ENCODE data around the gene SLC49A4.

DNA sequence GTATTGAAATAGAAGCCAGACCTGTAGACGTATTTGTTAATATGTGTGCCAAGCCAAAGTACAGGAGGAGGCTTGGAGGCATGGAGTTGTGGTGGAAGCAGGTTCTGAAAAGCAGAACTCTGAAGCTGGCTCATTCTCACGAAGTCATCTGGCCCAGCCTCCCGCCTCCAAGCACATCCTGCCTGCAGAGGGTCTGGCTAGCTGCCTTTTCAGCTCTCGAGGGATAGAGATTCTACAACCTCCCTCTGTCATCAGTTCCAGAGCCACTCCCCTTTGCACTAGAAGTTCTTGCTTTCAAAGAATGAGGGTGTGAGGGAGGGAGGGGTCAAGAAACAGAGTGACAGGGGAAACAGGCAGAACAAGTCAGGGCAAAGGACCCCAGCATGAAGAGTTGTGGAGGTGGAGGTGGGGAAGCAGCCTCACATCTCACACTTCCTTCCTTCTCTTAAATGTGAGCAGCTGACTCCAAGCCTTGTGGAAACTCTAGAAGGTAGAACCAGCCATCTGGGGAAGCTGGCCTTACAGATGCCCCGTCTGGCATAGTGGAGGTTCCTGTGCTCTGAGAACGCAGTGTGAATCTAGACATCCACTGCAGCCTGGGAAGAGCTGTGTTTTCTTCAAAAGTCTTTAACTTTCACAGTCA, 95.3 kb downstream of the SLC49A4 start:
- TF ChIP-seq POLR2AphosphoS5 (IDR thresholded peaks at IDR 0.05) = no peak
- TF ChIP-seq, protein P1, sequence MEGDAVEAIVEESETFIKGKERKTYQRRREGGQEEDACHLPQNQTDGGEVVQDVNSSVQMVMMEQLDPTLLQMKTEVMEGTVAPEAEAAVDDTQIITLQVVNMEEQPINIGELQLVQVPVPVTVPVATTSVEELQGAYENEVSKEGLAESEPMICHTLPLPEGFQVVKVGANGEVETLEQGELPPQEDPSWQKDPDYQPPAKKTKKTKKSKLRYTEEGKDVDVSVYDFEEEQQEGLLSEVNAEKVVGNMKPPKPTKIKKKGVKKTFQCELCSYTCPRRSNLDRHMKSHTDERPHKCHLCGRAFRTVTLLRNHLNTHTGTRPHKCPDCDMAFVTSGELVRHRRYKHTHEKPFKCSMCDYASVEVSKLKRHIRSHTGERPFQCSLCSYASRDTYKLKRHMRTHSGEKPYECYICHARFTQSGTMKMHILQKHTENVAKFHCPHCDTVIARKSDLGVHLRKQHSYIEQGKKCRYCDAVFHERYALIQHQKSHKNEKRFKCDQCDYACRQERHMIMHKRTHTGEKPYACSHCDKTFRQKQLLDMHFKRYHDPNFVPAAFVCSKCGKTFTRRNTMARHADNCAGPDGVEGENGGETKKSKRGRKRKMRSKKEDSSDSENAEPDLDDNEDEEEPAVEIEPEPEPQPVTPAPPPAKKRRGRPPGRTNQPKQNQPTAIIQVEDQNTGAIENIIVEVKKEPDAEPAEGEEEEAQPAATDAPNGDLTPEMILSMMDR (IDR thresholded peaks at IDR 0.05) = no peak
- TF ChIP-seq EP300 (IDR thresholded peaks at IDR 0.05) = no peak
- TF ChIP-seq POLR2A (IDR thresholded peaks at IDR 0.05) = no peak

Measured in upper lobe of left lung (tissue), 4 donors.